Measurements from ENCODE around the gene ACAA1. TPM values are rescaled to one million over a fixed set of nuclear protein-coding genes. Genes with fewer than 3 reads are reported as not detected.

The ACAA1 gene
- total and polyA plus RNA-seq, 2 of the 13 experiments (the other 11 are each of a cell fraction or from before 2014, with no cell fraction given): 60.8 to 188 TPM

DNA sequence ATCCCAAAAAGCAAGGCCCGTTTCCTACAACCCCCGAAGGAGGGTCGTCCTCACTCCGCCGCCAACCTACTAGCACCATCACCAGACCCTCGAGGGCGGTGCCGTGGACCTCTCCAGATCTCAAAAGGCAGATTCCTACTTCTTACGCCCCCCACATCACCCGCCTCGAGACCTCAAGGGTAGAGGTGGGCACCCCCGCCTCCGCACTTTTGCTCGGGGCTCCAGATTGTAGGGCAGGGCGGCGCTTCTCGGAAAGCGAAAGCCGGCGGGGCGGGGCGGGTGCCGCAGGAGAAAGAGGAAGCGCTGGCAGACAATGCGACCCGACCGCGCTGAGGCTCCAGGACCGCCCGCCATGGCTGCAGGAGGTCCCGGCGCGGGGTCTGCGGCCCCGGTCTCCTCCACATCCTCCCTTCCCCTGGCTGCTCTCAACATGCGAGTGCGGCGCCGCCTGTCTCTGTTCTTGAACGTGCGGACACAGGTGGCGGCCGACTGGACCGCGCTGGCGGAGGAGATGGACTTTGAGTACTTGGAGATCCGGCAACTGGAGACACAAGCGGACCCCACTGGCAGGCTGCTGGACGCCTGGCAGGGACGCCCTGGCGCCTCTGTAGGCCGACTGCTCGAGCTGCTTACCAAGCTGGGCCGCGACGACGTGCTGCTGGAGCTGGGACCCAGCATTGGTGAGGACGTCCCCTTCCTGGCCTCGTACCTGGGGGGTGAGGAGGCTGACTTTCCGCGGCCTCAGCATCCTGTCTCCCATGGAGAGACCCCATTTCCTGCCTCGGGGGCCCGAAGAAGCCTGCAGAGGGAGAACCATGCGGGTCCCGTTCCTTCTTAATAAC is 1.6 kb upstream of the ACAA1 start, which contains the start of gene MYD88 (continued):
- TF ChIP-seq PATZ1 (CRISPR knock-in tag; IDR thresholded peaks at IDR 0.05) (peak; percentile 31), GMEB2 (CRISPR knock-in tag; IDR thresholded peaks at IDR 0.05; ENCODE audit: low read depth) (no peak), POLR2AphosphoS5 (IDR thresholded peaks at IDR 0.05; ENCODE audit: low read depth, low read length) (peak; percentile 67), TFAP4 (IDR thresholded peaks at IDR 0.05; ENCODE audit: borderline replicate concordance, low read depth) (peak; percentile 17; the same call in 1 of the 2 replicates), ZNF333 (CRISPR knock-in tag; IDR thresholded peaks at IDR 0.05; ENCODE audit: borderline replicate concordance) (no peak), GFI1 (CRISPR knock-in tag; IDR thresholded peaks at IDR 0.05; ENCODE audit: borderline replicate concordance) (peak; percentile 78), NFATC3 (CRISPR knock-in tag; IDR thresholded peaks at IDR 0.05) (no peak), ZNF350 (CRISPR knock-in tag; IDR thresholded peaks at IDR 0.05; ENCODE audit: borderline replicate concordance, low read depth) (peak; percentile 90), CBX2 (IDR thresholded peaks at IDR 0.05; ENCODE audit: low read depth, low read length) (no peak), CBX2 (CRISPR knock-in tag; IDR thresholded peaks at IDR 0.05; ENCODE audit: low read depth) (no peak), ZNF674 (CRISPR knock-in tag; IDR thresholded peaks at IDR 0.05; ENCODE audit: low read depth) (no peak)
- TF ChIP-seq, protein P1, sequence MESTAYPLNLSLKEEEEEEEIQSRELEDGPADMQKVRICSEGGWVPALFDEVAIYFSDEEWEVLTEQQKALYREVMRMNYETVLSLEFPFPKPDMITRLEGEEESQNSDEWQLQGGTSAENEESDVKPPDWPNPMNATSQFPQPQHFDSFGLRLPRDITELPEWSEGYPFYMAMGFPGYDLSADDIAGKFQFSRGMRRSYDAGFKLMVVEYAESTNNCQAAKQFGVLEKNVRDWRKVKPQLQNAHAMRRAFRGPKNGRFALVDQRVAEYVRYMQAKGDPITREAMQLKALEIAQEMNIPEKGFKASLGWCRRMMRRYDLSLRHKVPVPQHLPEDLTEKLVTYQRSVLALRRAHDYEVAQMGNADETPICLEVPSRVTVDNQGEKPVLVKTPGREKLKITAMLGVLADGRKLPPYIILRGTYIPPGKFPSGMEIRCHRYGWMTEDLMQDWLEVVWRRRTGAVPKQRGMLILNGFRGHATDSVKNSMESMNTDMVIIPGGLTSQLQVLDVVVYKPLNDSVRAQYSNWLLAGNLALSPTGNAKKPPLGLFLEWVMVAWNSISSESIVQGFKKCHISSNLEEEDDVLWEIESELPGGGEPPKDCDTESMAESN (CRISPR knock-in tag; conservative IDR thresholded peaks at IDR 0.05): peak; percentile 63; the same call in 1 of the 2 replicates
- TF ChIP-seq, protein P2, sequence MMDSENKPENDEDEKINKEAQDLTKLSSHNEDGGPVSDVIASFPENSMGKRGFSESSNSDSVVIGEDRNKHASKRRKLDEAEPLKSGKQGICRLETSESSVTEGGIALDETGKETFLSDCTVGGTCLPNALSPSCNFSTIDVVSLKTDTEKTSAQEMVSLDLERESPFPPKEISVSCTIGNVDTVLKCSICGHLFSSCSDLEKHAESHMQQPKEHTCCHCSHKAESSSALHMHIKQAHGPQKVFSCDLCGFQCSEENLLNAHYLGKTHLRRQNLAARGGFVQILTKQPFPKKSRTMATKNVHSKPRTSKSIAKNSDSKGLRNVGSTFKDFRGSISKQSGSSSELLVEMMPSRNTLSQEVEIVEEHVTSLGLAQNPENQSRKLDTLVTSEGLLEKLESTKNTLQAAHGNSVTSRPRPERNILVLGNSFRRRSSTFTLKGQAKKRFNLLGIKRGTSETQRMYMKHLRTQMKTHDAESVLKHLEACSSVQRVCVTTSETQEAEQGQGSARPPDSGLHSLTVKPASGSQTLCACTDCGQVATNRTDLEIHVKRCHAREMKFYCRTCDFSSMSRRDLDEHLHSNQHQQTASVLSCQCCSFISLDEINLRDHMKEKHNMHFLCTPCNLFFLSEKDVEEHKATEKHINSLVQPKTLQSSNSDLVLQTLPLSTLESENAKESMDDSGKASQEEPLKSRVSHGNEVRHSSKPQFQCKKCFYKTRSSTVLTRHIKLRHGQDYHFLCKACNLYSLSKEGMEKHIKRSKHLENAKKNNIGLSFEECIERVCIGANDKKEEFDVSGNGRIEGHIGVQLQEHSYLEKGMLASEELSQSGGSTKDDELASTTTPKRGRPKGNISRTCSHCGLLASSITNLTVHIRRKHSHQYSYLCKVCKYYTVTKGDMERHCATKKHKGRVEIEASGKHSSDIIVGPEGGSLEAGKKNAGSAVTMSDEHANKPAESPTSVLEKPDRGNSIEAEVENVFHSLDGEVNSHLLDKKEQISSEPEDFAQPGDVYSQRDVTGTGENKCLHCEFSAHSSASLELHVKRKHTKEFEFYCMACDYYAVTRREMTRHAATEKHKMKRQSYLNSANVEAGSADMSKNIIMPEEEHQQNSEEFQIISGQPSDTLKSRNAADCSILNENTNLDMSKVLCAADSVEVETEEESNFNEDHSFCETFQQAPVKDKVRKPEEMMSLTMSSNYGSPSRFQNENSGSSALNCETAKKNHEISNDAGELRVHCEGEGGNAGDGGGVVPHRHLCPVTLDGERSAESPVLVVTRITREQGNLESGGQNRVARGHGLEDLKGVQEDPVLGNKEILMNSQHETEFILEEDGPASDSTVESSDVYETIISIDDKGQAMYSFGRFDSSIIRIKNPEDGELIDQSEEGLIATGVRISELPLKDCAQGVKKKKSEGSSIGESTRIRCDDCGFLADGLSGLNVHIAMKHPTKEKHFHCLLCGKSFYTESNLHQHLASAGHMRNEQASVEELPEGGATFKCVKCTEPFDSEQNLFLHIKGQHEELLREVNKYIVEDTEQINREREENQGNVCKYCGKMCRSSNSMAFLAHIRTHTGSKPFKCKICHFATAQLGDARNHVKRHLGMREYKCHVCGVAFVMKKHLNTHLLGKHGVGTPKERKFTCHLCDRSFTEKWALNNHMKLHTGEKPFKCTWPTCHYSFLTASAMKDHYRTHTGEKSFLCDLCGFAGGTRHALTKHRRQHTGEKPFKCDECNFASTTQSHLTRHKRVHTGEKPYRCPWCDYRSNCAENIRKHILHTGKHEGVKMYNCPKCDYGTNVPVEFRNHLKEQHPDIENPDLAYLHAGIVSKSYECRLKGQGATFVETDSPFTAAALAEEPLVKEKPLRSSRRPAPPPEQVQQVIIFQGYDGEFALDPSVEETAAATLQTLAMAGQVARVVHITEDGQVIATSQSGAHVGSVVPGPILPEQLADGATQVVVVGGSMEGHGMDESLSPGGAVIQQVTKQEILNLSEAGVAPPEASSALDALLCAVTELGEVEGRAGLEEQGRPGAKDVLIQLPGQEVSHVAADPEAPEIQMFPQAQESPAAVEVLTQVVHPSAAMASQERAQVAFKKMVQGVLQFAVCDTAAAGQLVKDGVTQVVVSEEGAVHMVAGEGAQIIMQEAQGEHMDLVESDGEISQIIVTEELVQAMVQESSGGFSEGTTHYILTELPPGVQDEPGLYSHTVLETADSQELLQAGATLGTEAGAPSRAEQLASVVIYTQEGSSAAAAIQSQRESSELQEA (CRISPR knock-in tag; IDR thresholded peaks at IDR 0.05; ENCODE audit: not compliant biosample characterization): no peak
